Anterior cingulate cortex (tissue), 58 donors: ENCODE data around the gene ZIC4.

Experiments
- DNase-seq, 58 donors: peaks; one replicate each; lab custom pipeline; 2025; lab: John Stamatoyannopoulos, UW

ZIC4 gene

GRCh38 chr3:147406028-147406931 lies at the start of gene ZIC4:
Gene ZIC4, minus strand, starts transcription at chr3:147406543. Its CDS starts 3,746 bp downstream, at chr3:147402797.
- DNase-seq = no peak

- DNase-seq = no peak
These were observed 43.3 kb upstream of the ZIC4 start for GRCh38 chr3:147449669-147450068.

- no peak for DNase-seq
These were observed 40.9 kb upstream of the ZIC4 start for GRCh38 chr3:147447224-147447623.

GRCh38 chr3:147431751-147432150 lies 25.4 kb upstream of the ZIC4 start:
- DNase-seq = no peak

- no peak for DNase-seq
These were observed 22.4 kb upstream of the ZIC4 start for GRCh38 chr3:147428754-147429153.

GRCh38 chr3:147428326-147428725 lies 22.0 kb upstream of the ZIC4 start:
- no peak for DNase-seq

- no peak for DNase-seq
These were observed 21.4 kb upstream of the ZIC4 start for GRCh38 chr3:147427746-147428145.

- DNase-seq = no peak
These were observed 20.6 kb upstream of the ZIC4 start for GRCh38 chr3:147426931-147427330.

- no peak for DNase-seq
These were observed 19.1 kb upstream of the ZIC4 start for GRCh38 chr3:147425388-147425850.

GRCh38 chr3:147424581-147425387 lies 18.4 kb upstream of the ZIC4 start:
- no peak for DNase-seq

- DNase-seq = no peak
These were observed 17.6 kb upstream of the ZIC4 start for GRCh38 chr3:147423798-147424580.

- DNase-seq = no peak
These were observed 17.1 kb upstream of the ZIC4 start for GRCh38 chr3:147423537-147423797.

GRCh38 chr3:147422601-147423536 lies 16.5 kb upstream of the ZIC4 start:
- DNase-seq = no peak

GRCh38 chr3:147422196-147422595 lies 15.9 kb upstream of the ZIC4 start:
- no peak for DNase-seq

GRCh38 chr3:147421184-147421912 lies 15.0 kb upstream of the ZIC4 start:
- DNase-seq = no peak

GRCh38 chr3:147420353-147421183 lies 14.2 kb upstream of the ZIC4 start:
- no peak for DNase-seq

- no peak for DNase-seq
These were observed 13.5 kb upstream of the ZIC4 start for GRCh38 chr3:147419781-147420224.
